Vagina (tissue), 2 donors: ENCODE measurements around the gene IQSEC3. TPM values are rescaled to one million over a fixed set of nuclear protein-coding genes. Genes with fewer than 3 reads are reported as not detected.

Source experiments
- DNase-seq, 2 donors: peaks; one replicate each; pipeline ENCODE4 v3.0.0-alpha.2; 2017; ENCODE audit errors: extremely low spot score in 2 of 2
- H3K27ac ChIP-seq: fragments of 200-600 bp; sonication (generic); one replicate; pipeline ENCODE4 v1.5.1; 2019
- H3K27me3 ChIP-seq: fragments of 200-600 bp; sonication (generic); one replicate; pipeline ENCODE4 v1.5.1; 2019
- H3K36me3 ChIP-seq, 2 donors: fragments of 200-600 bp; sonication (generic); one replicate each; pipeline ENCODE4 v1.5.1; 2017 to 2019
- H3K4me1 ChIP-seq: fragments of 200-600 bp; sonication (generic); one replicate; pipeline ENCODE4 v1.5.1; 2019
- H3K4me3 ChIP-seq, 2 donors: fragments of 200-600 bp; sonication (generic); 1 replicate in 1 of 2; 2 replicates in 1 of 2; pipeline ENCODE4 v1.5.1; 2016 to 2019
- H3K9me3 ChIP-seq: fragments of 200-600 bp; sonication (generic); one replicate; pipeline ENCODE4 v1.5.1; 2019
- POLR2A ChIP-seq, 2 donors: fragments of 450-650 bp; IDR thresholded peaks; one replicate each; pipeline ENCODE4 v1.6.1; 2017; ENCODE audit warnings: antibody characterized with exemption in 2 of 2, mild to moderate bottlenecking in 2 of 2, moderate library complexity in 2 of 2
- POLR2AphosphoS5 ChIP-seq, 2 donors: sonication (generic); formaldehyde crosslinking; IDR thresholded peaks; one replicate each; pipeline ENCODE4 v1.9.0; 2017; ENCODE audit warnings: antibody characterized with exemption in 2 of 2, mild to moderate bottlenecking in 2 of 2, low read depth in 1 of 2; ENCODE audit not compliant: insufficient read depth in 1 of 2
- intact Hi-C: fragments of 100-400 bp; cut with DNase I; formaldehyde crosslinking; loops from one replicate; pipeline ENCODE4 v1.15.1; 2023
- total RNA-seq: library from RNA; depleted of rRNA; stranded (reverse); fragments of >200 nt; gene quantifications from one replicate; pipeline ENCODE4 v1.2.3, GENCODE V29; 2016
- TF ChIP-seq, protein P1 (sequence below), 3 experiments: fragments of 450-650 bp in 2 of 3; fragments of 200-600 bp in 1 of 3; sonication (generic) in 1 of 3; IDR thresholded peaks; one replicate each; pipeline ENCODE4 v1.5.1; 2017 to 2019; ENCODE audit warnings: antibody characterized with exemption in 3 of 3, mild to moderate bottlenecking in 2 of 3, moderate library complexity in 2 of 3

Gene IQSEC3
- total RNA-seq, 1 donor from 2014 or later, result 1.7 TPM

DNA sequence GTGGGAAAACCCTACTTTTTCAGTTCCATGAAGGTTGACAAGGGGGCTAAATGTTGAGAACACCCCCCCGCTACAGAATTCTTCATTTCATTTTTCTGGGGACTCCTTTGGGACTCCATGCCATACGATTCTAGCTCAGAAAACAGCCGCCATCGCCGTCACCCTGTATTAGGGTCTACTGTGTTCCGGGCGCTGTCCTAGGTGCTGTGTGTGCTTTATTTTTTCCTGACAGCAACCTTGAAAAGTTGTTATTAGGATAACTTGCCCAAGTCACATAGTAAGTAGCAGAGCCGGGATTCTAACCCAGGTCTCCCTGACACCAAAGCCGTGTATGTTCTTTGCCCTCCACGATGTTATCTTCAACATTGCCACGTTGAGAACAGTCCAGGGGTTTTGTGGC, 55.1 kb downstream of the IQSEC3 start:
- TF ChIP-seq POLR2A (IDR thresholded peaks at IDR 0.05), result no peak
- no peak for TF ChIP-seq POLR2AphosphoS5 (IDR thresholded peaks at IDR 0.05; ENCODE audit: insufficient read depth in 1 of 2, low read depth in 1 of 2)
- TF ChIP-seq, protein P1, sequence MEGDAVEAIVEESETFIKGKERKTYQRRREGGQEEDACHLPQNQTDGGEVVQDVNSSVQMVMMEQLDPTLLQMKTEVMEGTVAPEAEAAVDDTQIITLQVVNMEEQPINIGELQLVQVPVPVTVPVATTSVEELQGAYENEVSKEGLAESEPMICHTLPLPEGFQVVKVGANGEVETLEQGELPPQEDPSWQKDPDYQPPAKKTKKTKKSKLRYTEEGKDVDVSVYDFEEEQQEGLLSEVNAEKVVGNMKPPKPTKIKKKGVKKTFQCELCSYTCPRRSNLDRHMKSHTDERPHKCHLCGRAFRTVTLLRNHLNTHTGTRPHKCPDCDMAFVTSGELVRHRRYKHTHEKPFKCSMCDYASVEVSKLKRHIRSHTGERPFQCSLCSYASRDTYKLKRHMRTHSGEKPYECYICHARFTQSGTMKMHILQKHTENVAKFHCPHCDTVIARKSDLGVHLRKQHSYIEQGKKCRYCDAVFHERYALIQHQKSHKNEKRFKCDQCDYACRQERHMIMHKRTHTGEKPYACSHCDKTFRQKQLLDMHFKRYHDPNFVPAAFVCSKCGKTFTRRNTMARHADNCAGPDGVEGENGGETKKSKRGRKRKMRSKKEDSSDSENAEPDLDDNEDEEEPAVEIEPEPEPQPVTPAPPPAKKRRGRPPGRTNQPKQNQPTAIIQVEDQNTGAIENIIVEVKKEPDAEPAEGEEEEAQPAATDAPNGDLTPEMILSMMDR (IDR thresholded peaks at IDR 0.05), result no peak
- H3K27me3 ChIP-seq, result no peaks in the 10 kb centered on the region

GRCh38 chr12:125075-125474, 58.5 kb downstream of the IQSEC3 start:
- Histone ChIP-seq H3K9me3 (no peaks in the 10 kb centered on the region), H3K4me1 (no peaks in the 10 kb centered on the region), H3K36me3 (no peaks in the 10 kb centered on the region), H3K27me3 (no peaks in the 10 kb centered on the region), H3K27ac (no peak overlapping the region), H3K4me3 (no peak overlapping the region)
- TF ChIP-seq, protein P1 (IDR thresholded peaks at IDR 0.05), result no peak
- no peak for TF ChIP-seq POLR2AphosphoS5 (IDR thresholded peaks at IDR 0.05; ENCODE audit: insufficient read depth in 1 of 2, low read depth in 1 of 2)
- TF ChIP-seq POLR2A (IDR thresholded peaks at IDR 0.05), result no peak
- DNase-seq, result no peak
- intact Hi-C loops, result no loop called here

More for the DNA sequence above, 55.1 kb downstream of the IQSEC3 start:
- Histone ChIP-seq H3K36me3 (no peaks in the 10 kb centered on the region), H3K27ac (no peak overlapping the region), H3K4me3 (no peak overlapping the region), H3K9me3 (no peaks in the 10 kb centered on the region), H3K4me1 (no peaks in the 10 kb centered on the region)
- DNase-seq, result no peak
- intact Hi-C loops, result no loop called here

DNA sequence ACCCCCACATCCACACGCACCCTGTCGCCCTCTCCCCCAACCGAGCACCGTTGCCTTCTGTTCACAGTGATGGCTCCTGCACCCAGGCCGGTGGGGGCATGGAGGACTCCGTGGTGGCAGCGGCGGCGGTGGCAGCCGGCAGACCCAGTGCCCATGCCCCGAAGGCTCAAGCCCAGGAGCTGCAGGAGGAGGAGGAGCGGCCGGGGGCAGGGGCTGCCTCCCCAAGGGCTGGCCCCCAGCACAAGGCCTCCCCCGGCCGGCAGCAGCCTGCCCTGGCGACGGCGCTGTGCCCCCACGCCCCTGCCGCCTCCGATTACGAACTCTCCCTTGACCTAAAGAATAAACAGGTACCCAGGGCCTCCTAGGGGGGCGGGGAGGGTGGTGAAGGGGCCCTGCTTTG, 59.0 kb downstream of the IQSEC3 start:
- Histone ChIP-seq H3K36me3 (no peaks in the 10 kb centered on the region), H3K4me1 (no peaks in the 10 kb centered on the region), H3K27ac (no peak overlapping the region), H3K9me3 (no peaks in the 10 kb centered on the region), H3K4me3 (no peak overlapping the region), H3K27me3 (no peaks in the 10 kb centered on the region)
- DNase-seq, result no peak
- intact Hi-C loops, result no loop called here
- TF ChIP-seq POLR2A (IDR thresholded peaks at IDR 0.05) (no peak), POLR2AphosphoS5 (IDR thresholded peaks at IDR 0.05; ENCODE audit: insufficient read depth in 1 of 2, low read depth in 1 of 2) (no peak)
- TF ChIP-seq, protein P1 (IDR thresholded peaks at IDR 0.05), result no peak

- Histone ChIP-seq H3K36me3 (no peaks in the 10 kb centered on the region), H3K27ac (no peak overlapping the region), H3K27me3 (no peaks in the 10 kb centered on the region), H3K4me1 (no peaks in the 10 kb centered on the region), H3K4me3 (no peak overlapping the region), H3K9me3 (no peaks in the 10 kb centered on the region)
- no peak for TF ChIP-seq POLR2A (IDR thresholded peaks at IDR 0.05)
- no peak for TF ChIP-seq POLR2AphosphoS5 (IDR thresholded peaks at IDR 0.05; ENCODE audit: insufficient read depth in 1 of 2, low read depth in 1 of 2)
- TF ChIP-seq, protein P1 (IDR thresholded peaks at IDR 0.05), result no peak
- intact Hi-C loops, result no loop called here
- DNase-seq, result no peak
Observed at GRCh38 chr12:128079-128478, 61.5 kb downstream of the IQSEC3 start.

DNA sequence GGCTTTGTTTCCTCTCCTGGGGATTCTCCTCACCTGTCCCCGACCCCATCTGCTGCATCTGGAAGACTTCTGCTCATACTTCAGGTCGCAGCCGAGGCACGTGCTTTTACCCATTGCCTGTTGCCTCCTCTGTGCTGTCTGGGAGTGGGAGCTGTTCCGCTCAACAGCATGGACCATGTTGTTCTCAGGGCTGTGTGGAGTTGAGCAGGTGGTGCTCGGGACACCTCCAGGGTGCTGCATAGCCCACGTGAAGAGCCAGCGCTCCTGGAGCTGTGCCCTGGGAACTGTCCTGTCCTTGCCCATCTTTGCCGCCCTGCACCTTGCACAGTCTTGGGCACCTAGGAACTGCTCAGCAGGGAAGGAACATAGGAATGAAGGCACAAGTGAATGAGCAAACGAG, 62.4 kb downstream of the IQSEC3 start:
- intact Hi-C loops, result no loop called here
- H3K27me3 ChIP-seq, result no peaks in the 10 kb centered on the region
- no peak overlapping the region for H3K4me3 ChIP-seq
- H3K36me3 ChIP-seq, result no peaks in the 10 kb centered on the region
- no peaks in the 10 kb centered on the region for H3K4me1 ChIP-seq
- no peak for DNase-seq
- H3K27ac ChIP-seq, result no peak overlapping the region
- TF ChIP-seq POLR2AphosphoS5 (IDR thresholded peaks at IDR 0.05; ENCODE audit: insufficient read depth in 1 of 2, low read depth in 1 of 2) (no peak), POLR2A (IDR thresholded peaks at IDR 0.05) (no peak)
- TF ChIP-seq, protein P1 (IDR thresholded peaks at IDR 0.05), result no peak
- H3K9me3 ChIP-seq, result no peaks in the 10 kb centered on the region
